PC-3 (cell line): ENCODE data around the gene CHST2. TPM values are rescaled to one million over a fixed set of nuclear protein-coding genes. Genes with fewer than 3 reads are reported as not detected.

Experiments used
- ATAC-seq: fragments of 200-7000 bp; cut with Tn5 transposase; 2 replicates; pipeline ENCODE4 v1.9.1; 2020; ENCODE audit warnings: mild to moderate bottlenecking, moderate library complexity
- BruUV-seq: library from RNA; stranded (reverse); fragments of 400-500 nt; replicated peaks from 2 replicates; lab custom pipeline; 2021; lab: Mats Ljungman, UMichigan
- CTCF ChIA-PET: fragments of 300-600 bp; sonication (Branson Sonifier 250); formaldehyde crosslinking; loops from one replicate; lab custom pipeline; 2022; ENCODE audit warnings: antibody characterized with exemption; lab: Charles Lee
- POLR2A ChIA-PET: fragments of 300-600 bp; sonication (Branson Sonifier 250); formaldehyde crosslinking; loops from one replicate; lab custom pipeline; 2022; ENCODE audit warnings: antibody characterized with exemption; ENCODE audit not compliant: unreplicated experiment; lab: Charles Lee
- DNase-seq: peaks from one replicate; pipeline ENCODE4 v3.0.0-alpha.2; 2015
- H2AFZ ChIP-seq: fragments of 300-600 bp; sonication (generic); 2 replicates; pipeline ENCODE4 v1.6.0; 2016; ENCODE audit warnings: antibody characterized with exemption, low read length
- H3F3A ChIP-seq: fragments of 300-600 bp; sonication (generic); one replicate; pipeline ENCODE4 v1.6.0; 2017; ENCODE audit warnings: antibody characterized with exemption, low read length, control low read depth, mild to moderate bottlenecking; ENCODE audit not compliant: unreplicated experiment
- H3K27ac ChIP-seq: fragments of 300-600 bp; sonication (generic); 2 replicates; pipeline ENCODE4 v1.5.1; 2016; ENCODE audit warnings: mild to moderate bottlenecking, low read length
- H3K27me3 ChIP-seq: fragments of 300-600 bp; sonication (generic); 2 replicates; pipeline ENCODE4 v1.6.1; 2016; ENCODE audit warnings: low read length, mixed read lengths
- H3K36me3 ChIP-seq: fragments of 300-600 bp; sonication (generic); 2 replicates; pipeline ENCODE4 v1.6.1; 2016; ENCODE audit warnings: low read depth, mixed run types, low read length, mixed read lengths
- H3K4me1 ChIP-seq: fragments of 300-600 bp; sonication (generic); 2 replicates; pipeline ENCODE4 v1.5.1; 2016; ENCODE audit warnings: low read length; ENCODE audit not compliant: insufficient read depth
- H3K4me2 ChIP-seq: fragments of 300-600 bp; sonication (generic); 2 replicates; pipeline ENCODE4 v1.6.0; 2016; ENCODE audit warnings: low read length
- H3K4me3 ChIP-seq: fragments of 300-600 bp; sonication (generic); 2 replicates; pipeline ENCODE4 v1.5.1; 2016; ENCODE audit warnings: mild to moderate bottlenecking, low read length, mixed read lengths
- H3K79me2 ChIP-seq: fragments of 300-600 bp; sonication (generic); 2 replicates; pipeline ENCODE4 v1.6.1; 2017; ENCODE audit warnings: low read length, mixed read lengths
- H3K9ac ChIP-seq: fragments of 300-600 bp; sonication (generic); 2 replicates; pipeline ENCODE4 v1.6.0; 2016; ENCODE audit warnings: mild to moderate bottlenecking, low read length
- H3K9me2 ChIP-seq: fragments of 300-600 bp; sonication (generic); replicated peaks from 2 replicates; pipeline ENCODE4 v1.6.1; 2016; ENCODE audit warnings: mixed run types, low read length, mixed read lengths
- H3K9me3 ChIP-seq: fragments of 300-600 bp; sonication (generic); 2 replicates; pipeline ENCODE4 v1.6.1; 2016; ENCODE audit warnings: low read length, mixed read lengths
- H4K20me1 ChIP-seq: fragments of 300-600 bp; sonication (generic); 2 replicates; pipeline ENCODE4 v1.6.1; 2016; ENCODE audit warnings: low read length, mixed read lengths
- EZH2 ChIP-seq: fragments of 300-600 bp; sonication (generic); IDR thresholded peaks from one replicate; pipeline ENCODE4 v1.6.1; 2017; ENCODE audit warnings: antibody characterized with exemption, mild to moderate bottlenecking, low read length; ENCODE audit not compliant: unreplicated experiment
- EZH2phosphoT487 ChIP-seq: fragments of 300-600 bp; sonication (generic); IDR thresholded peaks from 2 replicates; pipeline ENCODE4 v1.6.1; 2018; ENCODE audit warnings: mild to moderate bottlenecking, antibody characterized with exemption, low read length, borderline replicate concordance
- intact Hi-C: fragments of 100-400 bp; cut with micrococcal nuclease; formaldehyde crosslinking; loops from 2 replicates; pipeline ENCODE4 v1.9.0; 2023
- total RNA-seq: library from RNA; depleted of rRNA; stranded (reverse); fragments of >200 nt; gene quantifications from 2 replicates; pipeline ENCODE4 v1.2.3, GENCODE V29; 2014
- TF ChIP-seq, protein P1 (sequence below): fragments of 300-600 bp; sonication (generic); conservative IDR thresholded peaks from 2 replicates; pipeline ENCODE4 v1.5.1; 2017; ENCODE audit warnings: antibody characterized with exemption, low read depth, mild to moderate bottlenecking, low read length

CHST2 gene
- total RNA-seq, 1 experiment from 2014 or later = 6.7 TPM

DNA sequence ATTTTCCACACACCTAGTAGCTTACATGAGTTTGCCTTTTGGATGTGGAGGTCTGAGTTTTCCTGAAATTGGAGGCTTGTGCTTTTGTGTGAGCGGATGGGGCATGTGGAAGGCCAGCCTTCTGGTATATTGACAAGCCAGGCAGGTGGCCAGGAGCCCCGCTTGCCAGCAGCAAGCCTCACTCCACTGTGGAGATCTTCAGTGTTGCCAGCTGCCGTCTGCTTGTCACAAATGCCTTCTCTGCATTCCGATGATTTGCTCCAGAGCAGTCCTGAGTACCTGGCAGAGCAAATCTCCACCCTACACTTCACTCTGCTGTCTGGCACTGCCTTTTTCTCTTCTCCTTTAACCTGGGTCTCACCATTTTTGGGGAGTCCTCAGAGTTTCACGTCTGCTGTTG lies 29.1 kb upstream of the CHST2 start:
- Histone ChIP-seq H4K20me1 (no peaks in the 10 kb centered on the region), H3K4me3 (no peak overlapping the region), H3K4me2 (no peak overlapping the region), H3K4me1 (no peaks in the 10 kb centered on the region), H3F3A (no peaks in the 10 kb centered on the region), H3K27me3 (no peaks in the 10 kb centered on the region), H3K9ac (no peak overlapping the region), H3K79me2 (no peaks in the 10 kb centered on the region), H3K36me3 (no peaks in the 10 kb centered on the region), H3K27ac (no peak overlapping the region), H3K9me2 (no peaks in the 10 kb centered on the region), H2AFZ (no peak overlapping the region), H3K9me3 (no peaks in the 10 kb centered on the region)
- POLR2A ChIA-PET = no interaction called here
- intact Hi-C loops = no loop called here
- no TSS peak for BruUV-seq
- no peak for ATAC-seq
- CTCF ChIA-PET = no interaction called here
- no peak for DNase-seq
- TF ChIP-seq, protein P1, sequence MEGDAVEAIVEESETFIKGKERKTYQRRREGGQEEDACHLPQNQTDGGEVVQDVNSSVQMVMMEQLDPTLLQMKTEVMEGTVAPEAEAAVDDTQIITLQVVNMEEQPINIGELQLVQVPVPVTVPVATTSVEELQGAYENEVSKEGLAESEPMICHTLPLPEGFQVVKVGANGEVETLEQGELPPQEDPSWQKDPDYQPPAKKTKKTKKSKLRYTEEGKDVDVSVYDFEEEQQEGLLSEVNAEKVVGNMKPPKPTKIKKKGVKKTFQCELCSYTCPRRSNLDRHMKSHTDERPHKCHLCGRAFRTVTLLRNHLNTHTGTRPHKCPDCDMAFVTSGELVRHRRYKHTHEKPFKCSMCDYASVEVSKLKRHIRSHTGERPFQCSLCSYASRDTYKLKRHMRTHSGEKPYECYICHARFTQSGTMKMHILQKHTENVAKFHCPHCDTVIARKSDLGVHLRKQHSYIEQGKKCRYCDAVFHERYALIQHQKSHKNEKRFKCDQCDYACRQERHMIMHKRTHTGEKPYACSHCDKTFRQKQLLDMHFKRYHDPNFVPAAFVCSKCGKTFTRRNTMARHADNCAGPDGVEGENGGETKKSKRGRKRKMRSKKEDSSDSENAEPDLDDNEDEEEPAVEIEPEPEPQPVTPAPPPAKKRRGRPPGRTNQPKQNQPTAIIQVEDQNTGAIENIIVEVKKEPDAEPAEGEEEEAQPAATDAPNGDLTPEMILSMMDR = no peak
- TF ChIP-seq EZH2phosphoT487 = no peak
- TF ChIP-seq EZH2 = no peak

DNA sequence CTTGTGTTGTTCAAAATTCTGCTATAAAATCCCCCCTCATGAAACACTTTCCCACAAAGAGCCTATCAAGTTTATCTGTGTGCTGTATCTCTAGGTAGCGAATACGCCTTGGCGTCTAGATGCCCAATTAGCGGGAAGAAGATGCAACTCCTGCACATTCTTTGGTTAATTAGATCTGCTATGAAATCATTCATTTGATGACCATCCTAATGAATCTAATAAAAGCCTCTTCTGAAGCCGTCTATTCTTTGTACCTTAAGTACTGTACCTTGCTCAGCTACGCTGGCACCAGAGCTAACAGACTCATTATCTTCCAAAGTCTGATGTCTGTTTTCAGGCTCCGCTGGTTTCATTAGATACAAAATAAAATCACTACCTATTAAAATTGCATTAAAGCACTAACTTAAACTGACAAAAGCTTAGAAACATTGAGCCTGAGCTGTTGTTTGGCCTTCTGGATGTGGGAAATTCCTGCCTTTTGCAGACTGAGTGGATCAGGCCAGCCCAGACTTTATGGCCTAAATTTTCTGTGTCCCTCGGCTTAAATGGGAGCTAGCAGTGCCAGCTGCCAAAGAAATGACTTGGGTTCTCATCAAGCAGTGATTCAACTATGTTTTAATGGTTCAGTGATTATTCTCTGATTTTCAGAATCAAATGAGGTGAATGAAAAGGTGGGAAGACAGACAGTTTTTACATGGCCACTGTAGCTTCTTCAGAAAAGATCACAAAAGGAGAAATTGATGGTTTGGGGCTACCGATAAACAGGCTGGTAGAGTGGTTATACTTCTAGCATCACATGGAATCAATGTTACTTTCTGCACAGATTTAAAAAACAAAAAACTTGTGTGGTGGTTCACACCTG lies 28.4 kb upstream of the CHST2 start:
- TF ChIP-seq, protein P1 = no peak
- no peak for TF ChIP-seq EZH2phosphoT487
- no peak for TF ChIP-seq EZH2
- Histone ChIP-seq H3K4me3 (no peak overlapping the region), H3K9me3 (no peaks in the 10 kb centered on the region), H3F3A (no peaks in the 10 kb centered on the region), H2AFZ (no peak overlapping the region), H4K20me1 (no peaks in the 10 kb centered on the region), H3K4me2 (no peak overlapping the region), H3K9me2 (no peaks in the 10 kb centered on the region), H3K9ac (no peak overlapping the region), H3K27me3 (no peaks in the 10 kb centered on the region), H3K79me2 (no peaks in the 10 kb centered on the region), H3K4me1 (no peaks in the 10 kb centered on the region), H3K36me3 (no peaks in the 10 kb centered on the region), H3K27ac (no peak overlapping the region)
- DNase-seq = no peak
- intact Hi-C loops = no loop called here
- CTCF ChIA-PET = no interaction called here
- ATAC-seq = no peak
- POLR2A ChIA-PET = no interaction called here
- no TSS peak for BruUV-seq

DNA sequence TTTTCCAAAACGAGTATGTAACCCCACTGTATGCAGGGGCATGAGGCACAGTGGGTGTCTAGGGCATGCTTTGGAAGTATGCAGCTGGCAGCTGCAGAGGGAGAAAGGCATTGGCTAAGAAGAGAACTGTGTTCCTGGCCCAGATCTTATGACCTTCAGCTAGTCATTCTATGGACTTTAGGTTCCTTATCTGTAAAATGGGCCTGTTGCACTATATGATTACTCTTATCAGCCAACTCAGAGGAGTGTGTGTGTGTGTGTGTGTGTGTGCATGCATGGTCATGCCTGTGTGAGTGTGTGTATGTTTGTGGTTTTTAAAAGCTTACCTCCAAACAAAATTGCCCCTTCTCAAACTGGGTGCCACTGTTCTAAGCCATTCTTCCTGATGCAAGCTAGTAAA lies 27.4 kb upstream of the CHST2 start:
- ATAC-seq (no peak), DNase-seq (no peak)
- no TSS peak for BruUV-seq
- CTCF ChIA-PET = interaction anchor here (0.5 kb wide), 1 partner anchor 733 kb away, joined by 3 read pairs; no protein-coding TSS in a partner anchor
- no peaks in the 10 kb centered on the region for H3K4me1 ChIP-seq
- no peaks in the 10 kb centered on the region for H4K20me1 ChIP-seq
- no peaks in the 10 kb centered on the region for H3K9me2 ChIP-seq
- no peaks in the 10 kb centered on the region for H3F3A ChIP-seq
- no peaks in the 10 kb centered on the region for H3K79me2 ChIP-seq
- H3K4me3 ChIP-seq = no peak overlapping the region
- H3K4me2 ChIP-seq = no peak overlapping the region
- no peak overlapping the region for H3K27ac ChIP-seq
- no peaks in the 10 kb centered on the region for H3K36me3 ChIP-seq
- intact Hi-C loops = no loop called here
- no peak overlapping the region for H2AFZ ChIP-seq
- H3K27me3 ChIP-seq = no peaks in the 10 kb centered on the region
- TF ChIP-seq EZH2phosphoT487 = no peak
- no peak for TF ChIP-seq EZH2
- TF ChIP-seq, protein P1 = no peak
- POLR2A ChIA-PET = no interaction called here
- no peak overlapping the region for H3K9ac ChIP-seq
- no peaks in the 10 kb centered on the region for H3K9me3 ChIP-seq
